GM23338 (cell line): ENCODE results near the gene GC. TPM values are rescaled to one million over a fixed set of nuclear protein-coding genes. Genes with fewer than 3 reads are reported as not detected.

ENCODE experiments used
- ATAC-seq: fragments of 200-7000 bp; cut with Tn5 transposase; 3 replicates; pipeline ENCODE4 v1.9.1; 2020
- DNase-seq: peaks from one replicate; pipeline ENCODE4 v3.0.0-alpha.2; 2015; ENCODE audit warnings: low spot score
- H2AFZ ChIP-seq: fragments of 200-600 bp; sonication (generic); 2 replicates; pipeline ENCODE4 v1.8.0; 2016; ENCODE audit warnings: antibody characterized with exemption, mild to moderate bottlenecking, moderate library complexity
- H3F3A ChIP-seq: fragments of 200-600 bp; sonication (generic); replicated peaks from 2 replicates; pipeline ENCODE4 v1.8.0; 2017; ENCODE audit warnings: antibody characterized with exemption, mixed run types, low read depth
- H3K27ac ChIP-seq: fragments of 200-600 bp; sonication (generic); 2 replicates; pipeline ENCODE4 v1.6.1; 2016; ENCODE audit warnings: low read depth
- H3K27me3 ChIP-seq: fragments of 200-600 bp; sonication (generic); 2 replicates; pipeline ENCODE4 v1.8.0; 2016; ENCODE audit warnings: mild to moderate bottlenecking, mixed run types, moderate library complexity; ENCODE audit not compliant: insufficient read depth
- H3K36me3 ChIP-seq: fragments of 200-600 bp; sonication (generic); 2 replicates; pipeline ENCODE4 v1.8.0; 2016; ENCODE audit warnings: mild to moderate bottlenecking; ENCODE audit not compliant: insufficient read depth
- H3K4me1 ChIP-seq: fragments of 200-600 bp; sonication (generic); 2 replicates; pipeline ENCODE4 v1.8.0; 2016; ENCODE audit warnings: mild to moderate bottlenecking, moderate library complexity; ENCODE audit not compliant: insufficient read depth
- H3K4me2 ChIP-seq: fragments of 200-600 bp; sonication (generic); 2 replicates; pipeline ENCODE4 v1.7.1; 2017; ENCODE audit warnings: mixed run types
- H3K4me3 ChIP-seq: fragments of 200-600 bp; sonication (generic); 2 replicates; pipeline ENCODE4 v1.6.1; 2016; ENCODE audit warnings: mixed run types
- H3K79me2 ChIP-seq: fragments of 200-600 bp; sonication (generic); replicated peaks from 2 replicates; pipeline ENCODE4 v1.8.0; 2017; ENCODE audit warnings: mild to moderate bottlenecking; ENCODE audit not compliant: insufficient read depth
- H3K9me2 ChIP-seq: fragments of 200-600 bp; sonication (generic); 2 replicates; pipeline ENCODE4 v1.8.0; 2017; ENCODE audit not compliant: insufficient read depth
- H4K20me1 ChIP-seq: fragments of 200-600 bp; sonication (generic); replicated peaks from 2 replicates; pipeline ENCODE4 v1.8.0; 2017; ENCODE audit warnings: mild to moderate bottlenecking; ENCODE audit not compliant: insufficient read depth
- H3K27ac Mint-ChIP-seq: 2 replicates; pipeline ENCODE4 v1.8.0; 2020; ENCODE audit warnings: inconsistent platforms, mild to moderate bottlenecking, moderate library complexity, mixed read lengths
- H3K27me3 Mint-ChIP-seq: 3 replicates; pipeline ENCODE4 v1.8.0; 2022; ENCODE audit warnings: low read depth, mild to moderate bottlenecking, moderate library complexity, mixed read lengths, inconsistent platforms; ENCODE audit not compliant: insufficient read depth, poor library complexity
- H3K36me3 Mint-ChIP-seq: 3 replicates; pipeline ENCODE4 v1.8.0; 2021; ENCODE audit warnings: low read depth, mild to moderate bottlenecking, inconsistent platforms, moderate library complexity, mixed read lengths
- H3K4me1 Mint-ChIP-seq: 3 replicates; pipeline ENCODE4 v1.8.0; 2020; ENCODE audit warnings: mild to moderate bottlenecking, inconsistent platforms, mixed read lengths
- H3K4me3 Mint-ChIP-seq: 3 replicates; pipeline ENCODE4 v1.8.0; 2021; ENCODE audit warnings: moderate library complexity, mild to moderate bottlenecking, inconsistent platforms, mixed read lengths
- H3K9me3 Mint-ChIP-seq: 3 replicates; pipeline ENCODE4 v1.8.0; 2020; ENCODE audit warnings: moderate library complexity, mild to moderate bottlenecking, inconsistent platforms, mixed read lengths
- CREB1 ChIP-seq: fragments of 250-450 bp; sonication (Bioruptor Pico); IDR thresholded peaks from 2 replicates; pipeline ENCODE4 v1.5.0; 2020; ENCODE audit warnings: low read depth, mild to moderate bottlenecking, moderate library complexity
- CTCF ChIP-seq, 2 experiments: fragments of 200-600 bp in 1 of 2; sonication (generic) in 1 of 2; conservative IDR thresholded peaks; 2 replicates each; pipeline versions ENCODE4 v1.5.1 to v1.6.1; 2016 to 2017; ENCODE audit warnings: antibody characterized with exemption in 2 of 2, low read depth in 2 of 2, mild to moderate bottlenecking in 2 of 2, moderate library complexity in 1 of 2
- EZH2 ChIP-seq: fragments of 200-600 bp; sonication (generic); IDR thresholded peaks from one replicate; pipeline ENCODE4 v1.8.0; 2017; ENCODE audit warnings: antibody characterized with exemption, mild to moderate bottlenecking, low read depth; ENCODE audit not compliant: unreplicated experiment
- NANOG ChIP-seq: IDR thresholded peaks from 2 replicates; pipeline ENCODE4 v1.6.1; 2016; ENCODE audit warnings: antibody characterized with exemption, borderline replicate concordance
- POLR2AphosphoS5 ChIP-seq: IDR thresholded peaks from 2 replicates; pipeline ENCODE4 v1.6.1; 2016; ENCODE audit warnings: antibody characterized with exemption, low read depth
- REST ChIP-seq: IDR thresholded peaks from one replicate; pipeline ENCODE4 v1.6.1; 2018; ENCODE audit warnings: antibody characterized with exemption; ENCODE audit not compliant: unreplicated experiment
- STAT1 ChIP-seq: IDR thresholded peaks from one replicate; pipeline ENCODE4 v1.6.1; 2016; ENCODE audit warnings: antibody characterized with exemption; ENCODE audit not compliant: unreplicated experiment
- polyA plus RNA-seq: library from polyadenylated mRNA; unstranded; fragments of >200 nt; fragmentation: Nextera tagmentation; extraction: Ambion mirVana; gene quantifications from 2 replicates; pipeline ENCODE4 v1.2.1, GENCODE V29; 2016
- total RNA-seq: library from RNA; depleted of rRNA; stranded (reverse); fragments of >200 nt; shearing (Covaris generic); gene quantifications from 2 replicates; pipeline ENCODE4 v1.2.3, GENCODE V29; 2014

The GC gene
- total and polyA plus RNA-seq, 2 experiments from 2014 or later, result 0.21 to 1.7 TPM

- no peaks in the 10 kb centered on the region for H3K4me1 ChIP-seq
- no peak overlapping the region for H3K4me3 ChIP-seq
- ATAC-seq, result peak; percentile 43; the same call in 2 of the 3 replicates
- no peaks in the 10 kb centered on the region for H4K20me1 ChIP-seq
- H2AFZ ChIP-seq, result peak overlapping the region; percentile 54; the same call in 1 of the 2 replicates
- H3K4me2 ChIP-seq, result no peak overlapping the region
- H3K27me3 Mint-ChIP-seq, result peaks cover 1% of the 10 kb centered on the region
- no peaks in the 10 kb centered on the region; the same call in 2 of the 3 replicates for H3K9me3 Mint-ChIP-seq
- H3K27ac Mint-ChIP-seq, result no peak overlapping the region
- peaks cover 4% of the 10 kb centered on the region; the same call in 2 of the 3 replicates for H3K4me1 Mint-ChIP-seq
- no peaks in the 10 kb centered on the region for H3F3A ChIP-seq
- H3K27me3 ChIP-seq, result no peaks in the 10 kb centered on the region
- no peaks in the 10 kb centered on the region for H3K36me3 Mint-ChIP-seq
- H3K36me3 ChIP-seq, result no peaks in the 10 kb centered on the region
- no peak overlapping the region for H3K27ac ChIP-seq
- H3K9me2 ChIP-seq, result no peaks in the 10 kb centered on the region
- TF ChIP-seq EZH2 (no peak), STAT1 (no peak), CTCF (conservative IDR thresholded peaks at IDR 0.05; ENCODE audit: low read depth in 2 of 2) (peak; percentile 43 to 60)
- no peak overlapping the region for H3K4me3 Mint-ChIP-seq
- peak; percentile 45 for DNase-seq
- no peaks in the 10 kb centered on the region for H3K79me2 ChIP-seq
Observed at GRCh38 chr4:71709961-71710360, 73.9 kb downstream of the GC start.

- Histone ChIP-seq H3K27ac (no peak overlapping the region), H3K79me2 (no peaks in the 10 kb centered on the region), H3K9me2 (0 out of 2 replicates have a peak, but pooled peaks cover 6% of the 10 kb centered on the region), H3K27me3 (no peaks in the 10 kb centered on the region), H2AFZ (no peak overlapping the region), H3K4me2 (no peak overlapping the region), H3K4me3 (no peak overlapping the region), H3K4me1 (peaks cover 6% of the 10 kb centered on the region), H3K36me3 (no peaks in the 10 kb centered on the region), H3F3A (no peaks in the 10 kb centered on the region), H4K20me1 (no peaks in the 10 kb centered on the region)
- H3K9me3 Mint-ChIP-seq, result no peaks in the 10 kb centered on the region
- no peaks in the 10 kb centered on the region for H3K36me3 Mint-ChIP-seq
- no peak for DNase-seq
- peaks cover 7% of the 10 kb centered on the region for H3K4me1 Mint-ChIP-seq
- ATAC-seq, result no peak
- no peak overlapping the region for H3K27ac Mint-ChIP-seq
- TF ChIP-seq POLR2AphosphoS5 (no peak), CREB1 (CRISPR knock-in tag) (no peak), REST (no peak), NANOG (no peak)
- no peaks in the 10 kb centered on the region for H3K27me3 Mint-ChIP-seq
- no peak overlapping the region for H3K4me3 Mint-ChIP-seq
Observed at GRCh38 chr4:71698141-71698540, 85.7 kb downstream of the GC start.
